H1 (cell line): Measurements from ENCODE around the gene CACNG4. TPM values are rescaled to one million over a fixed set of nuclear protein-coding genes. Genes with fewer than 3 reads are reported as not detected.

ENCODE experiments used
- CTCF ChIA-PET: fragments of 300-600 bp; sonication (Branson Sonifier 250); formaldehyde crosslinking; loops from one replicate; lab custom pipeline; 2021; ENCODE audit not compliant: partially characterized antibody; lab: Charles Lee
- POLR2A ChIA-PET: fragments of 300-600 bp; sonication (Branson Sonifier 250); formaldehyde crosslinking; loops from one replicate; lab custom pipeline; 2021; ENCODE audit warnings: inconsistent platforms; ENCODE audit not compliant: partially characterized antibody; lab: Charles Lee
- DNase-seq, 2 experiments: peaks; one replicate each; pipeline versions ENCODE4 v3.0.0 to v3.0.0-alpha.2; 2010 to 2022; ENCODE audit warnings: low spot score in 2 of 2, low read depth in 1 of 2, mixed read lengths in 1 of 2
- FAIRE-seq: peaks from 2 replicates; lab custom pipeline; 2011; peaks lifted over from hg19 to GRCh38; lab: Jason Lieb, UNC
- H2AFZ ChIP-seq: 2 replicates; pipeline ENCODE4 v1.8.1; 2012; ENCODE audit warnings: low read length, inconsistent platforms
- H2AK5ac ChIP-seq: 2 replicates; pipeline ENCODE4 v1.6.1; 2013; ENCODE audit warnings: low read depth, low read length
- H2BK120ac ChIP-seq: replicated peaks from 2 replicates; pipeline ENCODE3; 2013; ENCODE audit warnings: low read depth, low read length, inconsistent platforms
- H2BK12ac ChIP-seq: 2 replicates; pipeline ENCODE4 v1.6.1; 2013; ENCODE audit warnings: low read depth, low read length
- H2BK15ac ChIP-seq: 2 replicates; pipeline ENCODE4 v1.6.1; 2013; ENCODE audit warnings: low read length
- H2BK20ac ChIP-seq: 2 replicates; pipeline ENCODE4 v1.6.1; 2013; ENCODE audit warnings: low read length
- H2BK5ac ChIP-seq: 2 replicates; pipeline ENCODE4 v1.6.1; 2013; ENCODE audit warnings: low read depth, low read length
- H3K14ac ChIP-seq: 2 replicates; pipeline ENCODE4 v1.6.1; 2013; ENCODE audit warnings: inconsistent platforms; ENCODE audit not compliant: insufficient read length
- H3K18ac ChIP-seq: 2 replicates; pipeline ENCODE4 v1.6.1; 2013; ENCODE audit warnings: low read length; ENCODE audit errors: extremely low read depth
- H3K23ac ChIP-seq: 2 replicates; pipeline ENCODE4 v1.6.1; 2013; ENCODE audit warnings: inconsistent platforms; ENCODE audit not compliant: insufficient read length
- H3K23me2 ChIP-seq: 2 replicates; pipeline ENCODE4 v1.6.1; 2013; ENCODE audit warnings: low read depth, low read length
- H3K27ac ChIP-seq: 2 replicates; pipeline ENCODE4 v1.6.1; 2011; ENCODE audit warnings: low read depth, low read length, inconsistent platforms
- H3K27me3 ChIP-seq, 4 experiments: replicated peaks in 1 of 4; 1 replicate in 1 of 4; 2 replicates in 3 of 4; pipeline versions ENCODE4 v1.6.1 to v1.8.1; 2011 to 2013; ENCODE audit warnings: low read length in 3 of 4, mild to moderate bottlenecking in 3 of 4, inconsistent platforms in 2 of 4, mixed read lengths in 2 of 4, moderate library complexity in 1 of 4; ENCODE audit not compliant: control insufficient read depth in 3 of 4, insufficient read depth in 3 of 4; ENCODE audit errors: extremely low read depth in 1 of 4
- H3K36me3 ChIP-seq, 4 experiments: 2 replicates each; pipeline versions ENCODE4 v1.6.1 to v1.8.1; 2011 to 2013; ENCODE audit warnings: mild to moderate bottlenecking in 4 of 4, low read length in 3 of 4, moderate library complexity in 2 of 4, control low read depth in 1 of 4, inconsistent platforms in 1 of 4; ENCODE audit not compliant: insufficient read depth in 4 of 4, control insufficient read depth in 2 of 4
- H3K4ac ChIP-seq: replicated peaks from 2 replicates; pipeline ENCODE3; 2013; ENCODE audit warnings: low read length, low read depth, mixed read lengths, inconsistent platforms; ENCODE audit not compliant: insufficient read length
- H3K4me1 ChIP-seq, 4 experiments: replicated peaks in 1 of 4; 1 replicate in 1 of 4; 2 replicates in 3 of 4; pipeline versions ENCODE4 v1.6.1 to v1.8.1; 2011 to 2013; ENCODE audit warnings: low read length in 3 of 4, inconsistent platforms in 2 of 4, mixed read lengths in 1 of 4; ENCODE audit not compliant: insufficient read depth in 4 of 4, control insufficient read depth in 3 of 4
- H3K4me2 ChIP-seq, 2 experiments: 2 replicates each; pipeline versions ENCODE4 v1.6.1 to v1.8.1; 2011 to 2013; ENCODE audit warnings: low read depth in 2 of 2, low read length in 2 of 2, control low read depth in 1 of 2, inconsistent platforms in 1 of 2, mild to moderate bottlenecking in 1 of 2; ENCODE audit not compliant: insufficient read depth in 1 of 2
- H3K4me3 ChIP-seq, 4 experiments: fragments of 200-600, 300-600 bp in 1 of 4; sonication (generic), shearing (Covaris generic), sonication (Bioruptor Twin) in 1 of 4; 2 replicates each; pipeline versions ENCODE4 v1.5.1 to v1.8.1; 2011 to 2016; ENCODE audit warnings: low read length in 4 of 4, low read depth in 3 of 4, control low read depth in 2 of 4, inconsistent platforms in 2 of 4, mild to moderate bottlenecking in 2 of 4, mixed read lengths in 1 of 4, moderate library complexity in 1 of 4; ENCODE audit not compliant: insufficient read depth in 2 of 4; ENCODE audit errors: extremely low read depth in 1 of 4
- H3K56ac ChIP-seq: replicated peaks from 2 replicates; pipeline ENCODE3; 2013; ENCODE audit warnings: low read depth, mild to moderate bottlenecking, mixed read lengths, low read length, inconsistent platforms; ENCODE audit not compliant: insufficient read length
- H3K79me1 ChIP-seq: 2 replicates; pipeline ENCODE4 v1.6.1; 2013; ENCODE audit warnings: low read depth, low read length, control low read depth
- H3K79me2 ChIP-seq, 2 experiments: 2 replicates each; pipeline versions ENCODE4 v1.6.1 to v1.8.1; 2012 to 2013; ENCODE audit warnings: low read length in 2 of 2, mild to moderate bottlenecking in 2 of 2, inconsistent platforms in 1 of 2; ENCODE audit not compliant: insufficient read depth in 2 of 2, control insufficient read depth in 1 of 2
- H3K9ac ChIP-seq, 4 experiments: replicated peaks in 1 of 4; 1 replicate in 1 of 4; 2 replicates in 3 of 4; pipeline versions ENCODE4 v1.6.1 to v1.8.1; 2011 to 2013; ENCODE audit warnings: low read depth in 3 of 4, low read length in 3 of 4, control low read depth in 2 of 4, mild to moderate bottlenecking in 2 of 4, moderate library complexity in 2 of 4, inconsistent platforms in 1 of 4; ENCODE audit errors: extremely low read depth in 1 of 4
- H3K9me3 ChIP-seq, 2 experiments: 2 replicates each; pipeline versions ENCODE4 v1.6.1 to v1.8.1; 2012 to 2013; ENCODE audit warnings: mild to moderate bottlenecking in 2 of 2, moderate library complexity in 2 of 2, control low read depth in 1 of 2, inconsistent platforms in 1 of 2, low read depth in 1 of 2, low read length in 1 of 2, mixed read lengths in 1 of 2; ENCODE audit not compliant: insufficient read depth in 2 of 2
- H4K20me1 ChIP-seq, 2 experiments: replicated peaks in 1 of 2; 2 replicates each; pipeline versions ENCODE3 to v1.8.1; 2011 to 2013; ENCODE audit warnings: inconsistent platforms in 2 of 2, low read length in 2 of 2, mild to moderate bottlenecking in 1 of 2; ENCODE audit not compliant: insufficient read depth in 2 of 2, control insufficient read depth in 1 of 2
- H4K5ac ChIP-seq: 2 replicates; pipeline ENCODE4 v1.6.1; 2013; ENCODE audit warnings: low read length, low read depth, mixed read lengths, inconsistent platforms; ENCODE audit not compliant: insufficient read length
- H4K8ac ChIP-seq: 2 replicates; pipeline ENCODE4 v1.8.0; 2013; ENCODE audit warnings: mild to moderate bottlenecking, moderate library complexity, low read length, inconsistent platforms; ENCODE audit not compliant: insufficient read depth; ENCODE audit errors: extremely low read depth
- H4K91ac ChIP-seq: replicated peaks from 2 replicates; pipeline ENCODE3; 2013; ENCODE audit warnings: low read length, mixed read lengths, inconsistent platforms; ENCODE audit not compliant: insufficient read length
- BACH1 ChIP-seq: IDR thresholded peaks from 2 replicates; pipeline ENCODE4 v1.6.1; 2012; ENCODE audit warnings: low read length, improper control_type of control experiment
- CHD1 ChIP-seq: IDR thresholded peaks from 2 replicates; pipeline ENCODE4 v1.6.1; 2012; ENCODE audit warnings: low read depth, low read length, improper control_type of control experiment
- CREB1 ChIP-seq: IDR thresholded peaks from 2 replicates; pipeline ENCODE4 v1.6.1; 2012; ENCODE audit warnings: inconsistent platforms
- CTBP2 ChIP-seq: IDR thresholded peaks from 2 replicates; pipeline ENCODE4 v1.7.0; 2011; ENCODE audit warnings: borderline replicate concordance, mild to moderate bottlenecking, moderate library complexity, mixed read lengths, low read length; ENCODE audit not compliant: insufficient read depth, insufficient read length
- CTCF ChIP-seq, 3 experiments: IDR thresholded peaks; 1 replicate in 2 of 3; 2 replicates in 1 of 3; pipeline versions ENCODE4 v1.5.1 to v1.6.1; 2011; ENCODE audit warnings: low read length in 3 of 3, mild to moderate bottlenecking in 3 of 3, inconsistent platforms in 2 of 3, low read depth in 1 of 3, moderate library complexity in 1 of 3; ENCODE audit not compliant: insufficient read depth in 1 of 3; ENCODE audit errors: control extremely low read depth in 1 of 3
- EZH2 ChIP-seq: fragments of 200-600 bp; sonication (generic); IDR thresholded peaks from 2 replicates; pipeline ENCODE4 v1.7.1; 2012; ENCODE audit warnings: low read depth, mild to moderate bottlenecking, moderate library complexity, low read length, inconsistent platforms; ENCODE audit not compliant: severe bottlenecking
- FOSL1 ChIP-seq: IDR thresholded peaks from 2 replicates; pipeline ENCODE4 v1.6.1; 2011; ENCODE audit warnings: mild to moderate bottlenecking, low read depth, low read length, moderate library complexity; ENCODE audit not compliant: insufficient read depth
- KDM5A ChIP-seq: fragments of 200-600 bp; IDR thresholded peaks from 2 replicates; pipeline ENCODE4 v1.7.1; 2012; ENCODE audit warnings: mild to moderate bottlenecking, low read length, inconsistent platforms, mixed read lengths
- SP4 ChIP-seq: IDR thresholded peaks from 2 replicates; pipeline ENCODE4 v1.6.1; 2012; ENCODE audit warnings: low read length, inconsistent platforms
- SRF ChIP-seq: IDR thresholded peaks from 2 replicates; pipeline ENCODE4 v1.6.1; 2011; ENCODE audit warnings: mild to moderate bottlenecking, low read depth, low read length, moderate library complexity
- TAF1 ChIP-seq: IDR thresholded peaks from 2 replicates; pipeline ENCODE4 v1.6.1; 2011; ENCODE audit warnings: mild to moderate bottlenecking, low read depth, low read length
- TCF12 ChIP-seq: IDR thresholded peaks from 2 replicates; pipeline ENCODE4 v1.6.1; 2011; ENCODE audit warnings: low read depth, mild to moderate bottlenecking, low read length
- WGBS, 2 experiments: shearing (Covaris generic) in 1 of 2; methylation state at CpG; one replicate each; pipeline versions ENCODE4 v1.1.6 to v1.1.7; 2013 to 2015; ENCODE audit warnings: low lambda C conversion rate in 2 of 2, mixed read lengths in 2 of 2, inconsistent platforms in 1 of 2, low coverage in 1 of 2, missing lambda C conversion rate in 1 of 2; ENCODE audit not compliant: insufficient replicate concordance in 2 of 2, insufficient coverage in 1 of 2, insufficient read length in 1 of 2; ENCODE audit errors: extremely low coverage in 1 of 2, missing lambda C conversion rate in 1 of 2; 5-methylcytosine and 5-hydroxymethylcytosine counted together
- polyA plus RNA-seq, 7 experiments: library from polyadenylated mRNA; depleted of rRNA in 3 of 7; stranded (reverse) in 5 of 7; unstranded in 2 of 7; fragments of >200 nt in 5 of 7; fragments of 200-250 nt in 2 of 7; gene quantifications; 1 replicate in 5 of 7; 2 replicates in 1 of 7; 4 replicates in 1 of 7; pipeline versions ENCODE4 v1.2.1 to v1.2.3, GENCODE V29; 2011 to 2013; ENCODE audit warnings: missing spikeins in 2 of 7, mixed read lengths in 2 of 7
- total RNA-seq: library from RNA; stranded (reverse); fragmentation: NEBNext Ultra II Directional; extraction: Animal tissue kit (Norgen Biotek cat#: 25700); gene quantifications from 2 replicates; pipeline ENCODE4 v1.2.1, GENCODE V29; 2021

CACNG4 gene
- total and polyA plus RNA-seq, 2 of the 8 experiments (the other 6 are each of a cell fraction or from before 2014, with no cell fraction given), result 3.6 to 5.6 TPM

DNA sequence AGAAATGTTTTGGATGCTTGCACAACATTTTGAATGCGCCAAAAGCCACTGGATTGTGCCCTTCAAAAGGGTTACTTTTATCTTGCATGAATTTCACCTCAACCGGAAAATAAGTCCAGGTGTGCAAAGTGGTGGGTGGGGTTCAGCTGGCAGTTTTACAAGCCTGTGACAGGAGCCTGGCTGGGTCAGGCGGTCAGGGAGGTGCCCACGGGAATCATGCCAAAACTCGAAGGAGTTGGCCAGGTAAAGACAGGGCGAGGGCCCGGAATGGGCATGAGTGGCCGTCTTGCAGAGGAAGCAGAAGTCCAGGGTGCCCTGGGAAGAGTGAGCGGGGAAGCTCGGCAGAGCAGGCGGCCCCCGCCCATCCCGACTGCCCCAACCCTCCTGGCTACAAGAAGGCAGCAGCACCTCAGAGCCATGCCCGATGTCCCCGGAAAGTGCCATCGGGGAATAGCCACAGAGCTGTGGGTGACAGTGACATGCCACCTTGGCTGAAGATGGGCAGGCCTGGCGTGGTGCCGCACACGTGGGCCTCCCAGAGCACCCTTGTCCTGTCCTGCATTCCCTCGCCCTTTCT lies 60.8 kb downstream of the CACNG4 start:
- ChIA-PET POLR2A (interaction anchor here (0.9 to 1.0 kb wide), 2 partner anchors 12 to 43 kb away, joined by 3 read pairs; no protein-coding TSS in a partner anchor), CTCF (interaction anchor here (0.8 to 1.5 kb wide), 2 partner anchors 9 to 308 kb away, joined by 3 read pairs; no protein-coding TSS in a partner anchor)
- Histone ChIP-seq H4K8ac (no peak overlapping the region), H2AFZ (no peak overlapping the region), H3K23ac (no peak overlapping the region), H3K27ac (no peak overlapping the region), H3K9me3 (no peaks in the 10 kb centered on the region), H3K4me1 (no peaks in the 10 kb centered on the region), H3K4ac (no peak overlapping the region), H2BK15ac (no peak overlapping the region), H2BK12ac (no peak overlapping the region), H3K79me1 (no peaks in the 10 kb centered on the region; the same call in 1 of the 2 replicates), H3K9ac (no peak overlapping the region), H4K91ac (no peak overlapping the region), H2AK5ac (no peak overlapping the region), H3K4me2 (no peak overlapping the region), H3K23me2 (peaks cover 9% of the 10 kb centered on the region; the same call in 1 of the 2 replicates), H3K18ac (no peak overlapping the region), H2BK5ac (no peak overlapping the region), H2BK20ac (no peak overlapping the region), H3K56ac (no peak overlapping the region), H3K14ac (no peak overlapping the region), H3K27me3 (no peaks in the 10 kb centered on the region), H3K4me3 (no peak overlapping the region), H2BK120ac (no peak overlapping the region), H4K5ac (no peak overlapping the region), H3K36me3 (no peaks in the 10 kb centered on the region), H3K79me2 (no peaks in the 10 kb centered on the region), H4K20me1 (peaks cover 0 to 9% of the 10 kb centered on the region in 2 experiments)
- no peak for TF ChIP-seq EZH2
- TF ChIP-seq TCF12, result no peak
- TF ChIP-seq SRF, result no peak
- no peak for TF ChIP-seq FOSL1
- no peak for TF ChIP-seq KDM5A
- TF ChIP-seq CTBP2, result no peak
- TF ChIP-seq CHD1, result no peak
- TF ChIP-seq SP4, result no peak
- no peak for TF ChIP-seq CREB1
- no peak for TF ChIP-seq CTCF (IDR thresholded peaks at IDR 0.05; ENCODE audit: control extremely low read depth in 1 of 3, insufficient read depth in 1 of 3, low read depth in 1 of 3, low read length in 3 of 3)
- TF ChIP-seq TAF1, result no peak
- no peak for TF ChIP-seq BACH1
- FAIRE-seq, result no peak
- WGBS, 2 experiments, result 87% methylated on average over 17 of the region's 20 CpGs; no CpG with 5 or more reads in 1 of the 2 experiments
- DNase-seq, result no peak
